GM18868 (cell line): ENCODE measurements around the gene PNISR.

ENCODE experiments used
- ATAC-seq: cut with Tn5 transposase; IDR thresholded peaks from one replicate; pipeline ENCODE4 v1.9.1; 2021; ENCODE audit warnings: mild to moderate bottlenecking, moderate library complexity; ENCODE audit not compliant: unreplicated experiment

PNISR gene

GRCh38 chr6:99412065-99412464 is 13.0 kb downstream of the PNISR start:
- ATAC-seq = no peak

- no peak for ATAC-seq
Measured at GRCh38 chr6:99409672-99410071, 15.4 kb downstream of the PNISR start.

GRCh38 chr6:99407076-99407475 is 18.0 kb downstream of the PNISR start:
- ATAC-seq = no peak

- no peak for ATAC-seq
Measured at GRCh38 chr6:99402448-99402847, 22.7 kb downstream of the PNISR start.

DNA sequence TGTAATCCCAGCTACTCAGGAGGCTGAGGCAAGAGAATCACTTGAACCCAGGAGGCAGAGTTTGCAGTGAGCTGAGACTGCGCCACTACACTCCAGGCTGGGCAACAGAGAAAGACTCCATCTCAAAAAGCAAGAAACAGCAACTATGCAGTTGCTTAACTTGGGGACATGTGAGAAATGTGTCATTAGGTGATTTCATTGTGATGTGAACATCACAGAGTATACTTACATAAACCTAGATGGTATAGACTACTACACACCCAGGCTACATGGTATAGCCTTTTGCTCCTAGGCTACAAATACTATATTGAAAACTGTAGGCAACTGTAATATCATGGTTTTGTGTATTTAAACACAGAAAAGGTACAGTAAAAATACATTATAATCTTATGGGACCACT is 27.8 kb downstream of the PNISR start:
- no peak for ATAC-seq

- peak; percentile 79 for ATAC-seq
Measured at GRCh38 chr6:99393698-99394531, 31.2 kb downstream of the PNISR start, which contains the start of gene COQ3. Gene COQ3 (minus strand): TSS chr6:99394195. CDS start chr6:99394179, 16 bp downstream.

- peak; percentile 13 for ATAC-seq
Measured at GRCh38 chr6:99393366-99393697, 31.8 kb downstream of the PNISR start.

DNA sequence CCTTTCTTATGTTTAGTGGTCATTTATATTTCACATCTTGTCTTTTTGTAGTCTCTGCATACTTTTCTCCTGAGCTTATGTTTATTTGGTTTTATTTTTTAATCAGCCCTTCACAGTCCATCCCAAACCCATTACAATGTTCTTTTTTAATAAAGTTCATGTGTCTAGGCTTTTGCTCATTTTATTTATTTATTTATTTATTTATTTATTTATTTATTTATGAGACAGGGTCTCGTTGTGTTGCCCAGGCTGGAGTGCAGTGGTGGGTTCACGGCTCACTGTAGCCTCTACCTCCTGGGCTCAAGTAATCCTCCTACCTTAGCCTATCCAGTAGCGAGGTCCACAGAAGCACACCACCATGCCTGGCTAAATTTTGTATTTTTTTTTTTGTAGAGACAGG is 34.2 kb downstream of the PNISR start:
- no peak for ATAC-seq

- no peak for ATAC-seq
Measured at GRCh38 chr6:99384507-99384906, 40.6 kb downstream of the PNISR start.

- ATAC-seq = no peak
Measured at GRCh38 chr6:99378636-99379035, 46.5 kb downstream of the PNISR start.

DNA sequence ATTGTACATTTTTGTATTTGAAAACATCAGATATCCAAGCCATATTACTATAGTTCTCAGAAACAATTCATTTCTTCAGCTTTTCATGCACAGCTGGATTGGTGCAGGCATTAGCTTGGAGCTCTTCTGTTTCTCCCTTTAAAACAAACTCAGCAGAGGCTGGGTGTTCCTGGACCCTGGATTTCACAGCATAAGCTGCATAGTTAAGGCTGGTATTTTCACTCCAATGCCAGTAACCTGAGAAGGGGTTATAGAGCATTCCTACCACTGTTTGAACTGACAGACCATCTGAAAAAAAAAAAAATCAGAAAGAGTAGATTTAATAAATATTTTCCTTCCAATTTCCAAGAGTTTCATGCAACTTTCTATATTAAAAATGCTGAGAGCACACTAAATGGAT is 55.6 kb downstream of the PNISR start:
- no peak for ATAC-seq

GRCh38 chr6:99366852-99367251 is 58.3 kb downstream of the PNISR start:
- no peak for ATAC-seq

DNA sequence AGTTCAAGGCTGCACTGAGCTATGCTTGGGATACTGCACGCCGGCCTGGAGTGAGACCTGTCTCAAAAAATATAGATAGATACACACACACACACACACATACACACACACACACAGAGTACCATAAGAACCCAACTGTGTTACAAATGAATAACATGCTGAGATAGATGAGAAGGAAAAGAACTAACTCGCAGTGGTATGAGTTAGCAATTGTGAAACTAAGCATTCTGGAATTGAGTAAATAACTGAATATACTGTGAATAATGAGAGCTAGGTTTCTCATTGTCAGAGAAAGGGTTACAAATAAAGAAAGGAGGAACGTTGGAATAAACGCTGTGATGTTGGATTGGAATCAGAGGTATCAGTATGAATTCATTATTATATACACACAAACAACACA is 61.1 kb downstream of the PNISR start:
- ATAC-seq = peak; percentile 91

- no peak for ATAC-seq
Measured at GRCh38 chr6:99362678-99363268, 62.3 kb downstream of the PNISR start.

DNA sequence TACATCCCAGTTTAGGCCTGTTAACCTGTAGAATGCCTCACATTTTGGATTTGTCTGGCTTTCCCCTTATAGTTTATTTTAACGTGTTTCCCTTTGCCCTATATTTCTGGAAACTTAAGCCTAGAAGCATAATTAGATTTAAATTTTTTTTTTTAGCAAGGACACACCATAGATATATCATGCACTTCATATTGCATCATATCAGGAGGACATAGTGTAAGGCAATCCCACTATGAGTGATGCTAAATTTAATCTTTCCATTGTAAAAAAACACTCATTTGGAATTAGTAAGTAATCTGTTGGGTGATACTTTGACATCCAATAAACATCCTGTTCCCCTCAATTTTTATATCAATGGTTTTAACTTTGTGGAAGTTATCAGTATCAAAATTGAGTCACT is 65.3 kb downstream of the PNISR start:
- ATAC-seq = no peak

DNA sequence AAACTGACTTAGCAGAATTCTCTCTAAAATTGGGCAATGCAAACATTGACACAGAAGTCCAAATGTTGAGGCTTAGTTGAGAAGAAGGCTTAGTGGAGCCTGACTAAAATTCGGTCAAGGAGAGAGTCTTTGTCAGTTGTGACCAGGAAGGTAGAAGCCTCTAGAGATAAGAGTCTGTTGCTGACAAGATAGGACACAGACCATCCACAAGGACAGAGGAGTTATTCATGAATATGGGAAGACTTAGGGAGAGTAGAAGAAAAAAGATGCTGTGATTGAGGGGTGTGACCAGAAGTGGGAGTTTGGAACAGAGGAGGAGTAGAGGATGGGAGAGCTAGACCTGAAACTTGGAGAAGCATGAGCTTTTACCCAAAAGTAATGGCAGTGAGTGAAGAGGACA is 68.5 kb downstream of the PNISR start:
- ATAC-seq = no peak

GRCh38 chr6:99354983-99355382 is 70.1 kb downstream of the PNISR start:
- no peak for ATAC-seq

GRCh38 chr6:99353126-99353525 is 72.0 kb downstream of the PNISR start:
- ATAC-seq = no peak

- no peak for ATAC-seq
Measured at GRCh38 chr6:99350573-99350972, 74.5 kb downstream of the PNISR start.

- ATAC-seq = peak; percentile 55
Measured at GRCh38 chr6:99349171-99350141, 75.7 kb downstream of the PNISR start, which contains the start of gene FAXC. Gene FAXC (minus strand): TSS chr6:99349674. CDS start chr6:99349372, 302 bp downstream.
